ENCODE results near the gene ARPC5. TPM values are rescaled to one million over a fixed set of nuclear protein-coding genes. Genes with fewer than 3 reads are reported as not detected.
"Not testable (repeated sequence)": the region's sequence is repeated elsewhere in the genome, so short reads cannot be mapped to it uniquely, and the experiment has no call there.

ARPC5 gene
- total and polyA plus RNA-seq, 2 donors (not counting 1 experiment from before 2014, with no cell fraction given) = 28.3 to 103 TPM

- no peak for ATAC-seq (ENCODE audit: low read depth)
- no peaks in the 10 kb centered on the region for H3K27me3 ChIP-seq (replicated peaks in 1 of 4; ENCODE audit: control extremely low read depth in 1 of 4, control insufficient read depth in 3 of 4, insufficient read depth in 4 of 4, low read length in 3 of 4)
- no peak overlapping the region for H3K9ac ChIP-seq (ENCODE audit: low read length)
- peaks cover 17 to 72% of the 10 kb centered on the region in 2 experiments for H3K36me3 ChIP-seq (replicated peaks in 1 of 2; ENCODE audit: control extremely low read depth in 1 of 2, control insufficient read depth in 1 of 2, extremely low read depth in 1 of 2, insufficient read depth in 2 of 2, low read length in 1 of 2)
- POLR2A ChIA-PET = no interaction called here
- no peak for DNase-seq
- H3K4me3 ChIP-seq (ENCODE audit: control extremely low read depth in 1 of 5, extremely low read depth in 1 of 5, insufficient read depth in 1 of 5, low read depth in 2 of 5, low read length in 4 of 5) = no peak overlapping the region
- H3K4me3 Mint-ChIP-seq = no peak overlapping the region
- H3K79me2 ChIP-seq (ENCODE audit: control insufficient read depth, insufficient read depth, low read length) = peaks cover 41% of the 10 kb centered on the region
- H3K4me1 ChIP-seq (ENCODE audit: control insufficient read depth in 2 of 2, insufficient read depth in 2 of 2, low read length in 2 of 2) = peaks cover 8 to 19% of the 10 kb centered on the region in 2 donors
- no peaks in the 10 kb centered on the region for H3K9me3 Mint-ChIP-seq (ENCODE audit: insufficient read depth)
- H3K9me3 ChIP-seq (ENCODE audit: control extremely low read depth in 1 of 3, control insufficient read depth in 2 of 3, insufficient read depth in 1 of 3, low read length in 2 of 3) = no peaks in the 10 kb centered on the region
- H4K20me1 ChIP-seq (ENCODE audit: control insufficient read depth, insufficient read depth, low read length, poor library complexity, severe bottlenecking) = peaks cover 29% of the 10 kb centered on the region
- peaks cover 31% of the 10 kb centered on the region for H3K4me1 Mint-ChIP-seq
- intact Hi-C loops (cut with micrococcal nuclease) = no loop called here
- no peak overlapping the region for H3K4me2 ChIP-seq (replicated peaks; ENCODE audit: low read depth, low read length, poor library complexity, severe bottlenecking)
- CTCF ChIA-PET = interaction anchor here (1.0 kb wide), 1 partner anchor 80 kb away, joined by 3 read pairs; no protein-coding TSS in a partner anchor
- no peak overlapping the region for H3K27ac Mint-ChIP-seq
- H3K27me3 Mint-ChIP-seq = no peaks in the 10 kb centered on the region
- no peak overlapping the region for H3K27ac ChIP-seq (ENCODE audit: low read length in 2 of 2)
- no peak overlapping the region for H2AFZ ChIP-seq (ENCODE audit: insufficient read depth, low read depth, low read length, poor library complexity, severe bottlenecking)
- TF ChIP-seq CTCF (IDR thresholded peaks at IDR 0.05) = no peak
- no peak for TF ChIP-seq EZH2 (IDR thresholded peaks at IDR 0.05; ENCODE audit: borderline replicate concordance, insufficient read depth, low read depth, low read length, poor library complexity, severe bottlenecking)
Measured at GRCh38 chr1:183628537-183628936, 7.0 kb downstream of the ARPC5 start.

GRCh38 chr1:183626236-183626635 lies 9.3 kb downstream of the ARPC5 start:
- H3K27me3 Mint-ChIP-seq; H3K27ac ChIP-seq (ENCODE audit: low read length in 2 of 2); H3K4me3 Mint-ChIP-seq; H2AFZ ChIP-seq (ENCODE audit: insufficient read depth, low read depth, low read length, poor library complexity, severe bottlenecking); intact Hi-C loops (cut with micrococcal nuclease); H3K4me1 ChIP-seq (ENCODE audit: control insufficient read depth in 2 of 2, insufficient read depth in 2 of 2, low read length in 2 of 2); H3K9me3 ChIP-seq (ENCODE audit: control extremely low read depth in 1 of 3, control insufficient read depth in 2 of 3, insufficient read depth in 1 of 3, low read length in 2 of 3); H3K9me3 Mint-ChIP-seq (ENCODE audit: insufficient read depth); H3K4me3 ChIP-seq (ENCODE audit: control extremely low read depth in 1 of 5, extremely low read depth in 1 of 5, insufficient read depth in 1 of 5, low read depth in 2 of 5, low read length in 4 of 5); H3K27ac Mint-ChIP-seq; H3K4me2 ChIP-seq (replicated peaks; ENCODE audit: low read depth, low read length, poor library complexity, severe bottlenecking); POLR2A ChIA-PET; H3K27me3 ChIP-seq (replicated peaks in 1 of 4; ENCODE audit: control extremely low read depth in 1 of 4, control insufficient read depth in 3 of 4, insufficient read depth in 4 of 4, low read length in 3 of 4); H3K9ac ChIP-seq (ENCODE audit: low read length); ATAC-seq (ENCODE audit: low read depth); DNase-seq: not testable (repeated sequence)
- Histone ChIP-seq H3K79me2 (ENCODE audit: control insufficient read depth, insufficient read depth, low read length) (peaks cover 18% of the 10 kb centered on the region), H4K20me1 (ENCODE audit: control insufficient read depth, insufficient read depth, low read length, poor library complexity, severe bottlenecking) (peaks cover 15% of the 10 kb centered on the region), H3K36me3 (replicated peaks in 1 of 2; ENCODE audit: control extremely low read depth in 1 of 2, control insufficient read depth in 1 of 2, extremely low read depth in 1 of 2, insufficient read depth in 2 of 2, low read length in 1 of 2) (peaks cover 13 to 57% of the 10 kb centered on the region in 2 experiments)
- CTCF ChIA-PET = interaction anchor here (0.7 to 2.1 kb wide), 5 partner anchors 8 to 348 kb away, joined by 3 to 7 read pairs (median 5); no protein-coding TSS in a partner anchor
- H3K4me1 Mint-ChIP-seq = peaks cover 33% of the 10 kb centered on the region
- no CpG with 5 or more reads among the region's 3 CpGs for WGBS (ENCODE audit: insufficient coverage)
